A549 treated with DMSO at 1 μM for 4 hours (cell line): ENCODE data around the gene SLC35F1. TPM values are rescaled to one million over a fixed set of nuclear protein-coding genes. Genes with fewer than 3 reads are reported as not detected.

ENCODE experiments used
- total RNA-seq: library from RNA; stranded (reverse); fragments of 200-300 nt; extraction: Qiagen RNA extraction; gene quantifications from 5 replicates; pipeline ENCODE4 v1.2.3, GENCODE V29; 2022; ENCODE audit warnings: low read depth

The SLC35F1 gene
- total RNA-seq = 0.02 TPM in 1 of 5 replicates, not detected in the others

GRCh38 chr6:117906958-117907600 lies at the start of gene SLC35F1:
Gene SLC35F1 (plus strand): TSS chr6:117907264.

Other genes with a start within 250 kb of the SLC35F1 start
- gene NUS1, start 231.8 kb upstream of the SLC35F1 start, total RNA-seq = 25.7 to 31.7 TPM (median 28.9 TPM) in 5 replicates